ENCODE data around the gene JADE2. TPM values are rescaled to one million over a fixed set of nuclear protein-coding genes. Genes with fewer than 3 reads are reported as not detected.

Gene JADE2
- total and polyA plus RNA-seq, 2 of the 8 experiments (the other 6 are each of a cell fraction or from before 2014, with no cell fraction given): 19.2 to 55.8 TPM

DNA sequence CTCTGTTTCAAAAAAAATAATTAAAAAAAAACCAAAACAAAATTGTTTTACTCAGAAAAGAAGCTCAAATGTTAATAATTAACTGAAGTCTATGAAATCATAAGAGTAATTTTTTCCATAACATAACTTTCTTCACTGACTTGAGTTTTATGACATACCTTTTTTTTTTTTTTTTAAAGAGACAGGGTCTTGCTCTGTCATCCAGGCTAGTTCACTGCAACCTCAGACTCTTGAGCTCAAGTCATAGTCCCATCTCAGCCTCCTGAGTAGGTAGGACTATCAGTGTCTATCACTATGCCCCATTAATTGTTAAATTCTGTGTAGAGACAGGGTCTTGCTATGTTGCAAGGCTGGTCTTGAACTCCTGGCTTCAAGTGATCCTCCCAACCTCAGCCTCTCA is 85.3 kb downstream of the JADE2 start:
- CTCF ChIA-PET (ENCODE audit: partially characterized antibody): interaction anchor here (0.6 to 5.9 kb wide), 3 partner anchors 14 to 23 kb away, joined by 3 to 38 read pairs (median 7); no protein-coding TSS in a partner anchor

More for the DNA sequence above, 85.3 kb downstream of the JADE2 start:
- H4K91ac ChIP-seq (replicated peaks; ENCODE audit: insufficient read length, low read length): no peak overlapping the region
- H3K23ac ChIP-seq (ENCODE audit: insufficient read length): no peak overlapping the region
- no peak overlapping the region for H4K8ac ChIP-seq (ENCODE audit: extremely low read depth, insufficient read depth, low read length)
- H3K14ac ChIP-seq (ENCODE audit: insufficient read length): no peak overlapping the region
- H4K5ac ChIP-seq (ENCODE audit: insufficient read length, low read depth, low read length): no peak overlapping the region
- no peak for TF ChIP-seq ASH2L (IDR thresholded peaks at IDR 0.05; ENCODE audit: low read length)
- TF ChIP-seq, protein P1, sequence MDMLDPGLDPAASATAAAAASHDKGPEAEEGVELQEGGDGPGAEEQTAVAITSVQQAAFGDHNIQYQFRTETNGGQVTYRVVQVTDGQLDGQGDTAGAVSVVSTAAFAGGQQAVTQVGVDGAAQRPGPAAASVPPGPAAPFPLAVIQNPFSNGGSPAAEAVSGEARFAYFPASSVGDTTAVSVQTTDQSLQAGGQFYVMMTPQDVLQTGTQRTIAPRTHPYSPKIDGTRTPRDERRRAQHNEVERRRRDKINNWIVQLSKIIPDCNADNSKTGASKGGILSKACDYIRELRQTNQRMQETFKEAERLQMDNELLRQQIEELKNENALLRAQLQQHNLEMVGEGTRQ (IDR thresholded peaks at IDR 0.05; ENCODE audit: low read length): no peak
- no peak for TF ChIP-seq EGR1 (IDR thresholded peaks at IDR 0.05; ENCODE audit: borderline replicate concordance, low read depth, low read length)
- no peak for TF ChIP-seq SUZ12 (IDR thresholded peaks at IDR 0.05; ENCODE audit: low read length)
- no peak for TF ChIP-seq TCF12 (IDR thresholded peaks at IDR 0.05; ENCODE audit: low read depth, low read length)
- no peak for TF ChIP-seq HDAC6 (IDR thresholded peaks at IDR 0.05; ENCODE audit: low read depth, low read length)
- no peak for TF ChIP-seq SP4 (IDR thresholded peaks at IDR 0.05; ENCODE audit: low read length)
- no peak for TF ChIP-seq KDM1A (IDR thresholded peaks at IDR 0.05; ENCODE audit: borderline replicate concordance, low read length)
- no peak for TF ChIP-seq NRF1 (IDR thresholded peaks at IDR 0.05; ENCODE audit: low read depth, low read length)
- TF ChIP-seq, protein P2, sequence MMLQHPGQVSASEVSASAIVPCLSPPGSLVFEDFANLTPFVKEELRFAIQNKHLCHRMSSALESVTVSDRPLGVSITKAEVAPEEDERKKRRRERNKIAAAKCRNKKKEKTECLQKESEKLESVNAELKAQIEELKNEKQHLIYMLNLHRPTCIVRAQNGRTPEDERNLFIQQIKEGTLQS (IDR thresholded peaks at IDR 0.05; ENCODE audit: insufficient read depth, low read depth, low read length): no peak
- TF ChIP-seq TAF1 (IDR thresholded peaks at IDR 0.05; ENCODE audit: low read depth, low read length): no peak
- TF ChIP-seq CBX8 (IDR thresholded peaks at IDR 0.05; ENCODE audit: borderline replicate concordance, low read depth, low read length): no peak
- TF ChIP-seq BCL11A (IDR thresholded peaks at IDR 0.05; ENCODE audit: low read depth in 2 of 2, low read length in 2 of 2): no peak
- H3K79me1 ChIP-seq (ENCODE audit: low read depth, low read length): no peaks in the 10 kb centered on the region
- H2BK20ac ChIP-seq (ENCODE audit: low read length): no peak overlapping the region
- no peaks in the 10 kb centered on the region for H3K4me1 ChIP-seq (replicated peaks in 1 of 4; ENCODE audit: control insufficient read depth in 3 of 4, insufficient read depth in 4 of 4, low read length in 3 of 4)
- no peaks in the 10 kb centered on the region for H3K23me2 ChIP-seq (ENCODE audit: low read depth, low read length)
- H3K27me3 ChIP-seq (replicated peaks in 1 of 4; ENCODE audit: control insufficient read depth in 3 of 4, extremely low read depth in 1 of 4, insufficient read depth in 3 of 4, low read length in 3 of 4): no peaks in the 10 kb centered on the region
- H3K4me3 ChIP-seq (ENCODE audit: extremely low read depth in 1 of 4, insufficient read depth in 2 of 4, low read depth in 3 of 4, low read length in 4 of 4): no peak overlapping the region
- H2BK5ac ChIP-seq (ENCODE audit: low read depth, low read length): no peak overlapping the region
- H2AK5ac ChIP-seq (ENCODE audit: low read depth, low read length): no peak overlapping the region
- no peak overlapping the region for H2BK12ac ChIP-seq (ENCODE audit: low read depth, low read length)
- H4K20me1 ChIP-seq (replicated peaks in 1 of 2; ENCODE audit: control insufficient read depth in 1 of 2, insufficient read depth in 2 of 2, low read length in 2 of 2): no peaks in the 10 kb centered on the region
- H2BK15ac ChIP-seq (ENCODE audit: low read length): no peak overlapping the region
- no peak overlapping the region for H3K4me2 ChIP-seq (ENCODE audit: insufficient read depth in 1 of 2, low read depth in 2 of 2, low read length in 2 of 2)
- H3K36me3 ChIP-seq (ENCODE audit: control insufficient read depth in 2 of 4, insufficient read depth in 4 of 4, low read length in 3 of 4): peaks cover 6 to 43% (median 22%) of the 10 kb centered on the region in 4 experiments; a peak in 7 of 8 replicates
- DNase-seq (ENCODE audit: low read depth in 1 of 2, low spot score in 2 of 2): no peak
- no peak overlapping the region for H3K56ac ChIP-seq (replicated peaks; ENCODE audit: insufficient read length, low read depth, low read length)
- no peaks in the 10 kb centered on the region for H3K79me2 ChIP-seq (ENCODE audit: control insufficient read depth in 1 of 2, insufficient read depth in 2 of 2, low read length in 2 of 2)
- H3K4ac ChIP-seq (replicated peaks; ENCODE audit: insufficient read length, low read depth, low read length): no peak overlapping the region
- H3K27ac ChIP-seq (ENCODE audit: low read depth, low read length): no peak overlapping the region
- no peak overlapping the region for H3K18ac ChIP-seq (ENCODE audit: extremely low read depth, low read length)
- no peak for FAIRE-seq
- H2BK120ac ChIP-seq (replicated peaks; ENCODE audit: low read depth, low read length): no peak overlapping the region
- H3K9me3 ChIP-seq (ENCODE audit: insufficient read depth in 2 of 2, low read depth in 1 of 2, low read length in 1 of 2): no peaks in the 10 kb centered on the region
- no peak overlapping the region for H3K9ac ChIP-seq (replicated peaks in 1 of 4; ENCODE audit: extremely low read depth in 1 of 4, low read depth in 3 of 4, low read length in 3 of 4)
- POLR2A ChIA-PET (ENCODE audit: partially characterized antibody): interaction anchor here (0.6 kb wide), 3 partner anchors 14 to 491 kb away, joined by 3 to 4 read pairs (median 3); no protein-coding TSS in a partner anchor
- no peak overlapping the region for H2AFZ ChIP-seq (ENCODE audit: low read length)

Data from H1 (cell line).